Endodermal cell (in vitro differentiated cells): Measurements from ENCODE around the gene ZBTB20. TPM values are rescaled to one million over a fixed set of nuclear protein-coding genes. Genes with fewer than 3 reads are reported as not detected.

ENCODE experiments used
- DNase-seq: peaks from one replicate; pipeline ENCODE4 v3.0.0-alpha.2; 2017
- H3K27ac ChIP-seq: 2 replicates; pipeline ENCODE4 v1.5.1; 2013; ENCODE audit warnings: mild to moderate bottlenecking, low read depth, low read length, moderate library complexity
- H3K27me3 ChIP-seq: 2 replicates; pipeline ENCODE4 v1.6.1; 2013; ENCODE audit warnings: mild to moderate bottlenecking, low read length, moderate library complexity; ENCODE audit not compliant: insufficient read depth, control insufficient read depth, poor library complexity, severe bottlenecking
- H3K36me3 ChIP-seq: 2 replicates; pipeline ENCODE4 v1.7.0; 2013; ENCODE audit warnings: mild to moderate bottlenecking, low read length, moderate library complexity; ENCODE audit not compliant: control insufficient read depth, insufficient read depth
- H3K4me1 ChIP-seq: one replicate; pipeline ENCODE4 v1.7.0; 2013; ENCODE audit warnings: low read length; ENCODE audit not compliant: control insufficient read depth, insufficient read depth
- H3K4me3 ChIP-seq: 2 replicates; pipeline ENCODE4 v1.5.1; 2013; ENCODE audit warnings: mild to moderate bottlenecking, low read length, moderate library complexity
- H3K9ac ChIP-seq: 2 replicates; pipeline ENCODE4 v1.6.1; 2013; ENCODE audit warnings: mild to moderate bottlenecking, low read length, moderate library complexity; ENCODE audit not compliant: poor library complexity, severe bottlenecking; ENCODE audit errors: extremely low read depth
- H3K9me3 ChIP-seq: 2 replicates; pipeline ENCODE4 v1.6.1; 2013; ENCODE audit warnings: mild to moderate bottlenecking, low read length, moderate library complexity; ENCODE audit not compliant: control insufficient read depth
- H3K27ac Mint-ChIP-seq: 2 replicates; pipeline ENCODE4 v1.8.0; 2020; ENCODE audit warnings: mixed read lengths
- H3K27me3 Mint-ChIP-seq: 2 replicates; pipeline ENCODE4 v1.8.0; 2021; ENCODE audit warnings: mild to moderate bottlenecking, mixed read lengths; ENCODE audit not compliant: insufficient read depth
- H3K36me3 Mint-ChIP-seq: 2 replicates; pipeline ENCODE4 v1.8.0; 2020; ENCODE audit warnings: low read depth, mixed read lengths
- H3K4me1 Mint-ChIP-seq: 2 replicates; pipeline ENCODE4 v1.8.0; 2020; ENCODE audit warnings: mixed read lengths
- H3K4me3 Mint-ChIP-seq: 2 replicates; pipeline ENCODE4 v1.8.0; 2020; ENCODE audit warnings: mild to moderate bottlenecking, moderate library complexity, mixed read lengths
- H3K9me3 Mint-ChIP-seq: 2 replicates; pipeline ENCODE4 v1.8.0; 2020; ENCODE audit warnings: mild to moderate bottlenecking, mixed read lengths
- CTCF ChIP-seq: fragments of 200-600 bp; sonication (generic); conservative IDR thresholded peaks from 2 replicates; pipeline ENCODE4 v1.5.0; 2021; ENCODE audit warnings: antibody characterized with exemption, mild to moderate bottlenecking
- WGBS, 2 experiments: methylation state at CpG; one replicate each; pipeline versions ENCODE4 v1.1.5 to v1.1.7; 2013; ENCODE audit warnings: missing lambda C conversion rate in 2 of 2, mixed read lengths in 1 of 2; ENCODE audit not compliant: insufficient coverage in 1 of 2, insufficient read length in 1 of 2; 5-methylcytosine and 5-hydroxymethylcytosine counted together
- total RNA-seq, 2 donors: library from RNA; stranded (reverse); fragmentation: NEBNext Ultra II Directional in 1 of 2; extraction: Animal tissue kit (Norgen Biotek cat#: 25700) in 1 of 2; gene quantifications; 2 replicates in 1 of 2; 3 replicates in 1 of 2; pipeline ENCODE4 v1.2.1, GENCODE V29; 2021

ZBTB20 gene
- total RNA-seq, 2 donors from 2014 or later, result 1.6 to 2.9 TPM

GRCh38 chr3:115161168-115161834, 14.2 kb upstream of the ZBTB20 start:
- peaks cover 5% of the 10 kb centered on the region for H3K36me3 Mint-ChIP-seq
- H3K9ac ChIP-seq, result no peak overlapping the region
- H3K27ac ChIP-seq, result no peak overlapping the region

GRCh38 chr3:115160295-115160694, 13.2 kb upstream of the ZBTB20 start:
- no peak overlapping the region for H3K9ac ChIP-seq
- H3K4me3 Mint-ChIP-seq, result no peak overlapping the region
- no peak overlapping the region for H3K27ac ChIP-seq
- H3K27ac Mint-ChIP-seq, result no peak overlapping the region
- H3K27me3 ChIP-seq, result peaks cover 3% of the 10 kb centered on the region
- no peaks in the 10 kb centered on the region for H3K4me1 ChIP-seq
- no peak overlapping the region for H3K4me3 ChIP-seq
- peaks cover 21% of the 10 kb centered on the region for H3K9me3 Mint-ChIP-seq
- H3K4me1 Mint-ChIP-seq, result no peaks in the 10 kb centered on the region
- peaks cover 5% of the 10 kb centered on the region for H3K36me3 Mint-ChIP-seq
- H3K36me3 ChIP-seq, result no peaks in the 10 kb centered on the region
- WGBS, 2 experiments, result 81% methylated on average over 1 of the region's 1 CpG; no CpG with 5 or more reads in 1 of the 2 experiments
- DNase-seq, result no peak
- TF ChIP-seq CTCF, result no peak
- H3K27me3 Mint-ChIP-seq, result no peaks in the 10 kb centered on the region
- peaks cover 25% of the 10 kb centered on the region for H3K9me3 ChIP-seq

More at GRCh38 chr3:115161168-115161834, 14.2 kb upstream of the ZBTB20 start:
- H3K4me3 Mint-ChIP-seq, result no peak overlapping the region
- H3K4me1 ChIP-seq, result no peaks in the 10 kb centered on the region
- no peak overlapping the region for H3K27ac Mint-ChIP-seq
- H3K4me3 ChIP-seq, result no peak overlapping the region
- peaks cover 21% of the 10 kb centered on the region for H3K9me3 Mint-ChIP-seq
- H3K4me1 Mint-ChIP-seq, result no peaks in the 10 kb centered on the region
- H3K36me3 ChIP-seq, result no peaks in the 10 kb centered on the region
- peaks cover 10% of the 10 kb centered on the region for H3K27me3 ChIP-seq
- peaks cover 25% of the 10 kb centered on the region for H3K9me3 ChIP-seq
- no peak for TF ChIP-seq CTCF
- 96 to 100% methylated on average over 1 to 4 of the region's 4 CpGs for WGBS, 2 experiments
- H3K27me3 Mint-ChIP-seq, result no peaks in the 10 kb centered on the region
- DNase-seq, result no peak

GRCh38 chr3:115156046-115156654, 9.1 kb upstream of the ZBTB20 start:
- Histone ChIP-seq H3K36me3 (no peaks in the 10 kb centered on the region), H3K4me3 (no peak overlapping the region), H3K27me3 (no peaks in the 10 kb centered on the region), H3K4me1 (no peaks in the 10 kb centered on the region), H3K27ac (no peak overlapping the region), H3K9me3 (peaks cover 25% of the 10 kb centered on the region), H3K9ac (no peak overlapping the region)
- Mint-ChIP-seq H3K4me1 (no peaks in the 10 kb centered on the region), H3K4me3 (no peak overlapping the region), H3K27ac (no peak overlapping the region), H3K36me3 (peaks cover 5% of the 10 kb centered on the region), H3K9me3 (peaks cover 21% of the 10 kb centered on the region), H3K27me3 (no peaks in the 10 kb centered on the region)
- no peak for DNase-seq
- 73 to 77% methylated on average over 4 of the region's 4 CpGs for WGBS, 2 experiments
- TF ChIP-seq CTCF, result no peak
